ENCODE data around the gene PRLHR.

DNA sequence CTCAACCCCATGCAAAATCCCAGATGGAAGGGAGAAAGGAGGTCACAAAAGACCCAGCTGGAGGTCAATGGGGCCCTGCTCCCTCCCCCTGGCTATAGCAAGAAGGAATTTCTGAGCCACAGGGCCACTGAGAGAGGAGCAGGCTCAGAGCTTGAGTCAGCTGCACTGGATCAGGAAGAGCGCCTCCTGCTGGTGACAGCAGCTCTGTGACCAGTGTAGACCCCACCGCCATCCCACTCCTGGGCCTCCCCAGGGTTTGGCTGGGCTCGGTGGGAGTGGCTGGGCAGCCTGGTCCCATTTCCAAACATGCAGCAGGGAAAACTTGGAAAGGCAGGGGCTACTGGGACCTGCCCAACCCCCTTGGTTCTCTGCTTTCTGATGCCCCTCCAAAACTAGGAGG lies 31.5 kb upstream of the PRLHR start:
- TF ChIP-seq, protein P1, sequence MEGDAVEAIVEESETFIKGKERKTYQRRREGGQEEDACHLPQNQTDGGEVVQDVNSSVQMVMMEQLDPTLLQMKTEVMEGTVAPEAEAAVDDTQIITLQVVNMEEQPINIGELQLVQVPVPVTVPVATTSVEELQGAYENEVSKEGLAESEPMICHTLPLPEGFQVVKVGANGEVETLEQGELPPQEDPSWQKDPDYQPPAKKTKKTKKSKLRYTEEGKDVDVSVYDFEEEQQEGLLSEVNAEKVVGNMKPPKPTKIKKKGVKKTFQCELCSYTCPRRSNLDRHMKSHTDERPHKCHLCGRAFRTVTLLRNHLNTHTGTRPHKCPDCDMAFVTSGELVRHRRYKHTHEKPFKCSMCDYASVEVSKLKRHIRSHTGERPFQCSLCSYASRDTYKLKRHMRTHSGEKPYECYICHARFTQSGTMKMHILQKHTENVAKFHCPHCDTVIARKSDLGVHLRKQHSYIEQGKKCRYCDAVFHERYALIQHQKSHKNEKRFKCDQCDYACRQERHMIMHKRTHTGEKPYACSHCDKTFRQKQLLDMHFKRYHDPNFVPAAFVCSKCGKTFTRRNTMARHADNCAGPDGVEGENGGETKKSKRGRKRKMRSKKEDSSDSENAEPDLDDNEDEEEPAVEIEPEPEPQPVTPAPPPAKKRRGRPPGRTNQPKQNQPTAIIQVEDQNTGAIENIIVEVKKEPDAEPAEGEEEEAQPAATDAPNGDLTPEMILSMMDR (conservative IDR thresholded peaks at IDR 0.05; ENCODE audit: low read depth, low read length), result peak; percentile 40; the same call in 1 of the 2 replicates
- TF ChIP-seq EZH2 (IDR thresholded peaks at IDR 0.05; ENCODE audit: low read length, unreplicated experiment) (no peak), EZH2phosphoT487 (IDR thresholded peaks at IDR 0.05; ENCODE audit: borderline replicate concordance, low read length) (no peak)

Measured in PC-3 (cell line).